ENCODE measurements around the gene EME2.

Gene EME2

DNA sequence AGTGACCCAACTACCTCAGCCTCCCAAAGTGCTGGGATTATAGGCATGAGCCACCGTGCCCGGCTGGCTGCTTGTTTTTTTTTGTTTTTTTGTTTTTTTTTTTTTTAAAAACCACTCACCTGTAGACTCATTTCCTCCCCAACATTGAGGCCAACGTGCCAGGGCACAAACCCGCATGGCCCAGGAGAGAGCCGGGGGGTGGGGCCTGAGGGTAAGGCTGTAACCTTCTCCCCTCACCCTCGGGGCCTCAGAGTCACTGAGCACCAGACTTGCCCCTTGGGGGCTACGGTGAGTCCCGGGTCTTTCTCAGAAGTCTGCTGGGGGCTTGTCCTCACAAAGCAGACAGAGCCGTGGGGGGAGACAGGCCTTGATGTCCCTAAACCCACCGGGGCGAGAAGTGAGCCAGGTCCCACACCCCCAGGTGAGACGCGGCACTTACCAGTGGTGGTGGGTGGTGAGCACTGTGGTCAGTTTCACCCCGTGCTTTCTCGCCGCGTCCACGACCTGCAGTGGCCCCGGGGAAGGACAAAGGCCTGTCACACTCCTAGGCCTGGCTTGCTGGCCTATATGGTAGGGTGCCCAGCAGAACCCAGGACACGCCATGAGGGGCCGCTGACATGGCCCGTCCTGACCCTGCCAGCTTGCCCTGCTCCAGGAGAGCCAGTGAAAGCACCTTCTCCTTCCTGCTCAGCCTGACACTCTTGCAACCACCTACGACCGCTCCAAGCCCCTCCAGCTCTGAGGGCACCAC lies 49.4 kb downstream of the EME2 start:
- H3K27ac ChIP-seq: no peak overlapping the region
- TF ChIP-seq CTCF (conservative IDR thresholded peaks at IDR 0.05): no peak

GRCh38 chr16:1822801-1823200 lies 50.2 kb downstream of the EME2 start:
- no peak overlapping the region for H3K27ac ChIP-seq
- no peak for TF ChIP-seq CTCF (conservative IDR thresholded peaks at IDR 0.05)

DNA sequence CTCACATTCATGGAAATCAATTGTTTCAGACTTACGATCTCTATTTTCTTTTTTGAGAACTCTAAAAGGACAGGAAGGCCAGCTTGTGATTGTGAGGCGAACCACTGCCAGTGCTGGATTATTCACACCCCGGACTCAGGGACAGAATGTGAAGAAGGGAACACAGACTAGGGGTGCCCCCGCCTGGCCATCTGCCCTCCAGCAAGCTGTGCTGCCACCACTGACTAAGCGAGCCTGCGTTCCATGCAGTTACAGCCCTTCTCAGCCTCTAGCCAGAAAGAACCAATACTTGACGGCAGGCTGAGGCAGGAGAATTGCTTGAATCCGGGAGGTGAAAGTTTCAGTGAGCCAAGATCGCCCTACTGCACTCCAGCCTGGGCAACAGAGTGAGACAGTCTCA lies 51.2 kb downstream of the EME2 start:
- no peak for TF ChIP-seq CTCF (conservative IDR thresholded peaks at IDR 0.05)
- no peak overlapping the region for H3K27ac ChIP-seq

DNA sequence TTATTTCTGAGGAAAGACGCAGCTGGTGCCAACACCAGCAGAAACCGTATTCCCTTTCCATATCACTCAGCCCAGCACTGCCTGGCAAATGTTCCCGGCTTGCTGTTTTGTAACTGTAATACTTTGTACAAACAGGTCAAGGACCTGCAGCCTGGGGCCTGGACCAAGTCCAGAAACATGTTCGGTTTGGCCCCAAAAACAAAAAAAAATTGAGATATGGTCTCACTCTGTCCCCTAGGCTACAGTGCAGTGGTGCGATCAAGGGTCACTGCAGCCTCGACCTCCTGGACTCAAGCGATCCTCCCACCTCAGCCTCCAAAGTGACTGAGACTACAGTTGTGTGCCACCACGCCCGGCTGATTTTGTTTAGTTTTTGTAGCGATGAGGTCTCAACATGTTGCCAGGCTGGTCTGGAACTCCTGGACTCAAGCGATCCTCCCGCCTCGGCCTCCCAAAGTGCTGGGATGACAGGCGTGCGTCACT lies 52.8 kb downstream of the EME2 start:
- peak overlapping the region; percentile 80 for H3K27ac ChIP-seq
- no peak for TF ChIP-seq CTCF (conservative IDR thresholded peaks at IDR 0.05)
